ACC112 (cell line): ENCODE data around the gene TMEM59L.

ENCODE experiments used
- H2AFZ ChIP-seq: fragments of 200-600 bp; sonication (generic); one replicate; pipeline ENCODE4 v1.6.0; 2017; ENCODE audit warnings: antibody characterized with exemption, low read length; ENCODE audit not compliant: unreplicated experiment
- H3K27ac ChIP-seq: fragments of 200-600 bp; sonication (generic); 2 replicates; pipeline ENCODE4 v1.5.1; 2014; ENCODE audit warnings: low read depth, mild to moderate bottlenecking, antibody characterized with exemption, low read length, moderate library complexity
- H3K27me3 ChIP-seq: fragments of 200-600 bp; sonication (generic); 2 replicates; pipeline ENCODE4 v1.6.1; 2014; ENCODE audit warnings: mild to moderate bottlenecking, antibody characterized with exemption, low read length, moderate library complexity, mixed read lengths; ENCODE audit not compliant: insufficient read depth
- H3K36me3 ChIP-seq: fragments of 200-600 bp; sonication (generic); 2 replicates; pipeline ENCODE4 v1.6.1; 2016; ENCODE audit warnings: mild to moderate bottlenecking, antibody characterized with exemption, low read length, moderate library complexity, mixed read lengths; ENCODE audit not compliant: insufficient read depth
- H3K4me1 ChIP-seq: fragments of 200-600 bp; sonication (generic); one replicate; pipeline ENCODE4 v1.6.1; 2016; ENCODE audit warnings: low read length, mixed read lengths; ENCODE audit not compliant: insufficient read depth, unreplicated experiment, control insufficient read depth
- H3K4me3 ChIP-seq: fragments of 200-600 bp; sonication (generic); 2 replicates; pipeline ENCODE4 v1.5.1; 2014; ENCODE audit warnings: mild to moderate bottlenecking, low read depth, low read length
- H3K79me2 ChIP-seq: fragments of 200-600 bp; sonication (generic); one replicate; pipeline ENCODE4 v1.6.0; 2016; ENCODE audit warnings: low read length; ENCODE audit not compliant: control insufficient read depth, unreplicated experiment, insufficient read depth

TMEM59L gene

DNA sequence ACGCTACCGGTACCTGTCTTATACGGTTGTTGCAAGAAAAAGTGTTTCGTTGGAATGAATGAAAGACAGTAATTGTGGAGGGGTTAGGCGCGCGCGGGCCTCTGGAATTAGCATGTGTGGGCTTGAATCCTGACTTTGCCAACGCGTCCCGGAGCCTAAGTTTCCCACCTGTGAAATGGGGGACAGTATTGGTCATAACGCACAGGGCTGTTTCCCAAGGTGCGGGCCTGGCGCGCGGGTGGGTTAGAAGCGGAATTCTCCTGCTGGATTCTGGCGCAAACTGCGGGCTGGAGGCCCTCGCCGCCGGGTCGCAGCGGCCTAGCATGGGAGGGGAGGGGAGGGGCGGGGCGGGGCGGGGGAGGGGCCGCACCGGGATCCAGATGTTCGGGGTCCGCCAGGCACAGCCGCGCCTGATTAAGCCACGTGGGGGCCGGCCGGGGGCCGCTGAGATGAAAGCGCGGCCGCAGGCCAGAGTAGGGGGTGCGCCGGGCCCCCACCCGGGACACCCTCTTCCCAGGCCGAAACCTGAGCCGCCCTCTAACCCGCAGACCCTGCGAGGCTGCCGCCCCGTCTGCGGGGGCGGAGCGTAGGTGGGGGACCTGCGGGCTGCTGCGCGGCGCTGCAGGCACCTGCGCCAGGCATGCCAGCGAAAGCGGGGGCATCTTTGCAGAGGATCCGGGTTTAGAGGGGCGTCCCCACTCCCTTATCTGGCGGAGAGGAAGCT, 1.2 kb upstream of the TMEM59L start:
- no peaks in the 10 kb centered on the region for H3K36me3 ChIP-seq
- no peak overlapping the region for H3K4me3 ChIP-seq
- H3K4me1 ChIP-seq, result no peaks in the 10 kb centered on the region
- peaks cover 62% of the 10 kb centered on the region for H3K27me3 ChIP-seq
- no peak overlapping the region for H3K27ac ChIP-seq
- no peak overlapping the region for H2AFZ ChIP-seq
- no peaks in the 10 kb centered on the region for H3K79me2 ChIP-seq

DNA sequence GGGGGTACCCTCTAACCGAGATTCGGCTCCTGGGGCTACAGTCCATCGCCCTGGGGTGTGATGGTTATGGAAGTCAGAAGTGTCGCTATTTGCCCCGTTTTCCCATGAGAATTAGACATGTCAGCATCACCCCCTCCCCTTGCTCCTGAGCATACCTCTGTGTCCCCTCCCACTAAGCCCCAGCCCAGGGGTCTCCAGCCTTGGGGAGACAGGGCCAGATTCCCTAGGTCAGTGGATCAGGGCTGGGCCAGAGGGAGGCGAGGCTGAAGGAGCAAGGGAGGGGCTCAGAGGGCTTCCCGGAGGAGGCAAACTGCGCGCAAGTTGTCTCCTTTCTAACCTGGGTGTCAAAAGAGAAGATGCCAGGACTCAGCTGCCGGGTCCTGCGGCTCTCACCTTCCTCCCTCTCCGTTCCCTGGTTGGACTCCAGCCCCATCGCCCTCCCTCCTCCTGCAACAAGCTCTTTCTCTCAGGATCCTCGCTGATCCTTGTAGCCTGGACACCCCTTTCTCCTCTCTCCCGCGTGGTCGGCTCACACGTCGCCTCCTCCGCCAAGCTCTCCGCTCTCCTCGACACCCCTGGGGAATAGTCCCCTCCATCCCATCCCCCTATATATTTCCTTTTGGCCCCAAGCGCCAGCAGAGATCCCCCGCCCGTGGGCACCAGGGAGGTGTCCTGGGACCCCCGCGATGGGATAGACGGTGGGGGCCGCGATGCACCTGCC, 459 bp upstream of the TMEM59L start:
- peaks cover 61% of the 10 kb centered on the region for H3K27me3 ChIP-seq
- H2AFZ ChIP-seq, result no peak overlapping the region
- no peak overlapping the region for H3K27ac ChIP-seq
- no peaks in the 10 kb centered on the region for H3K36me3 ChIP-seq
- peak overlapping the region; percentile 76 for H3K4me3 ChIP-seq
- H3K4me1 ChIP-seq, result no peaks in the 10 kb centered on the region
- no peaks in the 10 kb centered on the region for H3K79me2 ChIP-seq

DNA sequence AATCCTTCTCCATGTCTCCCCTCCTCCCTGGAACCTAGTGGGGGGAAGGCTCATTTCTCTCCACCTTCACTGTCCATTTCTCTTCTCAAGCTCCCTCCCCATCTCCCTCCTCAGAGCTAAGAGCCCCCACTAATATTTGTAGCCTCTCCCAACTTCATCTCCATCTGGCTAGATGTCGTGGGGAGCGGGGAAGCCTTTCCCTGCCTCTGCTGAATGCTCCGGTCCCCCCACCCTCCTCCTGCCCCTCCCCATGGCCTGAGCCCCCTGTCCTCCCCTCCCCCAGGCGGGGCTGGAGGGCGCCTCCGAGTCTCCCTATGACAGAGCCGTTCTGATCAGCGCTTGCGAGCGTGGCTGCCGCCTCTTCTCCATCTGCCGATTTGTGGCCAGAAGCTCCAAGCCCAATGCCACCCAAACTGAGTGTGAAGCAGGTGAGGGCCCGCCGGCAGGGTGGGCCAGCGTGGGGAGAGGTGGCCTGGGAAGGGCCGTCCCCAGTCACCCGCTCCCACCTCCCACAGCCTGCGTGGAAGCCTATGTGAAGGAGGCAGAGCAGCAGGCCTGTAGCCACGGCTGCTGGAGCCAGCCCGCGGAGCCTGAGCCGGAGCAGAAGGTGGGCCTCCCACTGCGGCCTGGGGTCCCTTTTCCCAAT, 1.0 kb downstream of the TMEM59L start:
- Histone ChIP-seq H3K4me1 (no peaks in the 10 kb centered on the region), H3K4me3 (no peak overlapping the region), H3K79me2 (no peaks in the 10 kb centered on the region), H3K27me3 (peaks cover 46% of the 10 kb centered on the region), H3K36me3 (no peaks in the 10 kb centered on the region), H2AFZ (no peak overlapping the region), H3K27ac (no peak overlapping the region)

DNA sequence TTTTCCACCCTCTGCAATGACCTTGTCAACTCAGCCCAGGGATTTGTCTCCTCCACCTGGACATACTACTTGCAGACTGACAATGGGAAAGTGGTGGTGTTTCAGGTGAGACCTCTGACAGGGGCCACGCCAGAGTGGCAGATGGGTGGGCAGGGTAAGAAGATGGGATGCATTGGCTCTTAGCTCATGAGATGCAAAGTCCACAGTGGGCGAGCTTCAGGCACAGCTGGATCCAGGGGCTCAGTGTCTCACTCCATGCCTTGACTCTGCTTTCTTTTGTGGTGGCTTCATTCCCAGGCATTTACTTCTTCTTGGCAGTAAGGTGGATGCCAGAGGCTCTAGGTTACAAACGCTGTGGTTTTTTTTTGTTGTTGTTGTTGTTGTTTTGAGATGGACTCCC, 3.4 kb downstream of the TMEM59L start:
- no peak overlapping the region for H3K27ac ChIP-seq
- no peaks in the 10 kb centered on the region for H3K79me2 ChIP-seq
- peaks cover 25% of the 10 kb centered on the region for H3K27me3 ChIP-seq
- H3K36me3 ChIP-seq, result no peaks in the 10 kb centered on the region
- no peak overlapping the region for H2AFZ ChIP-seq
- no peak overlapping the region for H3K4me3 ChIP-seq
- no peaks in the 10 kb centered on the region for H3K4me1 ChIP-seq

- H3K27me3 ChIP-seq, result peaks cover 11% of the 10 kb centered on the region
These were observed 4.9 kb downstream of the TMEM59L start for GRCh38 chr19:18617562-18617961.

DNA sequence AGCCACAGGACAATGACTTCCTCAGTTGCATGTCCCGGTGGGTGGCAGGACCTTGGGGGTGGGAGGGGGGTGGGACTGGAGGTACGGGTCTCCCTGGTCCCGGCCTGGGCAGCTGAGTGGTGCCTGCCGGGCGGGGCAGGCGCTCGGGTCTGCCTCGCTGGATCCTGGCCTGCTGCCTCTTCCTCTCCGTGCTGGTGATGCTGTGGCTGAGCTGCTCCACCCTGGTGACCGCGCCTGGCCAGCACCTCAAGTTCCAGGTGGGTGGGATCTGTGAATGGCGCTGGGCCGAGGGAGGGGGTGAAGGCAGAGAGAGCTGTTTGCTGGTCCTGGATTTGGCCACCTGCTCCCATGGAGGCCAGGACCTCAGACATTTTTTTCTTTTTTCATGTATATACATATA, 5.6 kb downstream of the TMEM59L start:
- Histone ChIP-seq H3K4me1 (no peaks in the 10 kb centered on the region), H3K27ac (no peak overlapping the region), H3K27me3 (peaks cover 5% of the 10 kb centered on the region), H2AFZ (no peak overlapping the region), H3K79me2 (no peaks in the 10 kb centered on the region), H3K36me3 (no peaks in the 10 kb centered on the region), H3K4me3 (no peak overlapping the region)

More at GRCh38 chr19:18617562-18617961, 4.9 kb downstream of the TMEM59L start:
- no peaks in the 10 kb centered on the region for H3K4me1 ChIP-seq
- no peak overlapping the region for H3K4me3 ChIP-seq
- H2AFZ ChIP-seq, result no peak overlapping the region
- no peaks in the 10 kb centered on the region for H3K36me3 ChIP-seq
- no peaks in the 10 kb centered on the region for H3K79me2 ChIP-seq
- H3K27ac ChIP-seq, result no peak overlapping the region

DNA sequence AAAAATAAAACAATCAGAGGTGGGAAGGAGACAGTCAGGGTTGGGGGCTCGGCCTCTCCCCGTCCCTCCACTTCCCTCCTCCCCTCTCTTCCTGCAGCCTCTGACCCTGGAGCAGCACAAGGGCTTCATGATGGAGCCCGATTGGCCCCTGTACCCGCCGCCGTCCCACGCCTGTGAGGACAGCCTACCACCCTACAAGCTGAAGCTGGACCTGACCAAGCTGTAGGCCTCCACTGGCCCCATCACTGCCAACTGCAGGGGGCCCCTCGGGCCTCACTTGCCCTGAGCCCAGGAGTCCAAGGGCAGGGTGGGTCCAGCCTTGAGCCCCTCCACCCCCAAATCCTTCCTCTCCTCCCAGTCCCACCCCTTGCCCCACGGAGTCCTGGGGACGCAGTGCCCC, 7.6 kb downstream of the TMEM59L start:
- no peaks in the 10 kb centered on the region for H3K79me2 ChIP-seq
- no peaks in the 10 kb centered on the region for H3K4me1 ChIP-seq
- no peak overlapping the region for H3K27ac ChIP-seq
- no peak overlapping the region for H2AFZ ChIP-seq
- H3K27me3 ChIP-seq, result no peaks in the 10 kb centered on the region
- no peak overlapping the region for H3K4me3 ChIP-seq
- H3K36me3 ChIP-seq, result no peaks in the 10 kb centered on the region

GRCh38 chr19:18620902-18621301, 8.2 kb downstream of the TMEM59L start:
- Histone ChIP-seq H3K4me3 (no peak overlapping the region), H3K36me3 (no peaks in the 10 kb centered on the region), H2AFZ (no peak overlapping the region), H3K79me2 (no peaks in the 10 kb centered on the region), H3K4me1 (no peaks in the 10 kb centered on the region), H3K27ac (no peak overlapping the region), H3K27me3 (no peaks in the 10 kb centered on the region)

- Histone ChIP-seq H2AFZ (no peak overlapping the region), H3K36me3 (no peaks in the 10 kb centered on the region), H3K79me2 (no peaks in the 10 kb centered on the region), H3K27me3 (no peaks in the 10 kb centered on the region), H3K4me3 (no peak overlapping the region), H3K4me1 (peaks cover 11% of the 10 kb centered on the region), H3K27ac (no peak overlapping the region)
These were observed 14.2 kb downstream of the TMEM59L start for GRCh38 chr19:18626906-18627305.

DNA sequence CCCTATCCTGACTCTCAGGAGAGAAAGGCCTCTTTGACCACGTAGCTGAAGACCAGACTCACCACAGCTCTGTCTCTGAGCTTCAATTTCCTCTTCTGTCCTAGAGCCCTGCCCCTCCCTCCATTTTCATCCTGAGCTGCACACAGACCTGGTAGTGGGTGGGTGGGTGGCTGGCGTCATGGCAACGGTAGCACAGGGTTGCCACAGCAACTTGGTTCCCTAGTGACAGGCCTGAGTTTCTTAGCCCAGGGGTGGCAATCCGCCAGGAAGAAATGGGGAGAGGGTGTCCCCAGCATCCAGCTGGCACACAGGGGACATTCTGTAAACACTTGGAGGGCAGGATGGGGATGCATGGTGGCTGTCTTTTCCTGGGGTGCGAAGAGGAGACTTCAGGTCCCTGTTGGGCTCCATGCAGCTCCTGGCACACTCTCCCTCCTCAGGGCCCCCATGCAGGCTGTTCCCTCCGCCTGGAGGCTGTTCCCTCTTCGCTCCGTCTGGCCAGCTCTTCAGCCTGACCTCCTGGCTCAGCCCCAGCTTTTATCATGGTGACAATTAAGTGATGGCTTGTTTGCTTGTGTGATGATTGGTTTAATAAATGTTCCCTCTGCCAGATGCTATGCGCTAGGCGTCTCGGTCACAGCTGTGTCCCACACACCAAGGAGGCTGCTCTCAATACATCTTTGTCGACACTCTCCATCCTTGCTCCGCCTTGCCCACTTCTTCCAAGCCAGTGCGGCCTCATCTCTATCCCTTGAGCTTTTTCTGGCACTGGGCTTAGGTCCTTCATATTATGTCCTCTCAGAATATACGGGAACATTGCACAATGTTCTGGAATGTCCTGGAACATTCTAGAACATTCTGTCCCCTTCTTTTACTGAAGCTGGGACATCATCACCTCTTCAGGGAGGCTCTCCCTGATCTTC, 16.8 kb downstream of the TMEM59L start:
- no peak overlapping the region for H2AFZ ChIP-seq
- no peak overlapping the region for H3K4me3 ChIP-seq
- H3K36me3 ChIP-seq, result no peaks in the 10 kb centered on the region
- peaks cover 11% of the 10 kb centered on the region for H3K4me1 ChIP-seq
- no peaks in the 10 kb centered on the region for H3K27me3 ChIP-seq
- H3K79me2 ChIP-seq, result no peaks in the 10 kb centered on the region
- H3K27ac ChIP-seq, result peak overlapping the region; percentile 70
